Naive B cell (primary cell): ENCODE data around the gene TMC2. TPM values are rescaled to one million over a fixed set of nuclear protein-coding genes. Genes with fewer than 3 reads are reported as not detected.
A peak's percentile ranks its signal among the peaks of the same experiment; 100 is the strongest.

Experiments used
- ATAC-seq, 2 donors: fragments of 150-1000 bp; cut with Tn5 transposase; 2 replicates each; pipeline ENCODE4 v1.10.0; 2021; ENCODE audit warnings: low read depth in 2 of 2, mild to moderate bottlenecking in 2 of 2, moderate library complexity in 2 of 2
- DNase-seq: peaks from one replicate; pipeline ENCODE4 v3.0.0; 2022
- H3K27ac Mint-ChIP-seq, 6 donors: one replicate each; pipeline ENCODE4 v1.8.0; 2020 to 2022; ENCODE audit warnings: mild to moderate bottlenecking in 6 of 6, mixed read lengths in 6 of 6, moderate library complexity in 5 of 6, inconsistent platforms in 2 of 6
- H3K27me3 Mint-ChIP-seq, 3 donors: one replicate each; pipeline ENCODE4 v1.8.0; 2021 to 2022; ENCODE audit warnings: mixed read lengths in 3 of 3, mild to moderate bottlenecking in 1 of 3
- H3K36me3 Mint-ChIP-seq, 2 donors: one replicate each; pipeline ENCODE4 v1.8.0; 2020 to 2022; ENCODE audit warnings: mixed read lengths in 2 of 2, inconsistent platforms in 1 of 2, mild to moderate bottlenecking in 1 of 2
- H3K4me1 Mint-ChIP-seq, 3 donors: one replicate each; pipeline ENCODE4 v1.8.0; 2020 to 2022; ENCODE audit warnings: mixed read lengths in 3 of 3, inconsistent platforms in 1 of 3, mild to moderate bottlenecking in 1 of 3, moderate library complexity in 1 of 3
- H3K4me3 Mint-ChIP-seq, 8 donors: one replicate each; pipeline ENCODE4 v1.8.0; 2020 to 2022; ENCODE audit warnings: mild to moderate bottlenecking in 8 of 8, mixed read lengths in 8 of 8, moderate library complexity in 8 of 8, inconsistent platforms in 2 of 8
- H3K9me3 Mint-ChIP-seq, 7 donors: one replicate each; pipeline ENCODE4 v1.8.0; 2020 to 2022; ENCODE audit warnings: mixed read lengths in 7 of 7, mild to moderate bottlenecking in 5 of 7, inconsistent platforms in 2 of 7, moderate library complexity in 1 of 7
- polyA plus RNA-seq, 6 donors: library from polyadenylated mRNA; unstranded; fragments of 300-500 nt; fragmentation: Illumina TruSeq; gene quantifications; one replicate each; pipeline ENCODE4 v1.2.3, GENCODE V29; 2021; ENCODE audit warnings: low read depth in 6 of 6

The TMC2 gene
- polyA plus RNA-seq, 6 donors from 2014 or later, result not detected

DNA sequence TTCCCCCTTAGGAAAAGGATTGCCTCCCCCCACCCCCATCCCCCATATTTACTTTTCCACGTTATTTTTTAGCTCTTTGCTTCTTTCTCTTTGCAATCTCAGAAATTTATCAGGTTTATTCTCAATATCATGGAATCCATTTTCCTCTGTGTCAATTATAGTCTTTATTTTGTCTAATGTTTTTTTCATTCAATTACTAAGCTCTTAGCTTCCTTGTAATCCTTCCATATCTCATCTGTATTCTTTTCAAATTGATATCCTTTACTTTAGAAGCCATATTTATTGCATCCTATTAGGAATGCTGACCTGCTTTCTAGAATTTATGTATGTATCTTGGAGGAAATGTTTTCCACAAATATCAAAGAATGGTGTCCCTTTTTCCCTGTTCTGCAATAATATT lies 39.3 kb downstream of the TMC2 start:
- H3K27ac Mint-ChIP-seq, result peak overlapping the region in 1 of 6 donors; percentile 47
- peaks cover 24 to 68% (median 33%) of the 10 kb centered on the region in 3 donors for H3K27me3 Mint-ChIP-seq
- peaks cover 0 to 2% (median 0%) of the 10 kb centered on the region in 7 donors for H3K9me3 Mint-ChIP-seq
- ATAC-seq, result no peak
- no peak overlapping the region for H3K4me3 Mint-ChIP-seq
- H3K36me3 Mint-ChIP-seq, result no peaks in the 10 kb centered on the region
- DNase-seq, result no peak
- H3K4me1 Mint-ChIP-seq, result no peaks in the 10 kb centered on the region

DNA sequence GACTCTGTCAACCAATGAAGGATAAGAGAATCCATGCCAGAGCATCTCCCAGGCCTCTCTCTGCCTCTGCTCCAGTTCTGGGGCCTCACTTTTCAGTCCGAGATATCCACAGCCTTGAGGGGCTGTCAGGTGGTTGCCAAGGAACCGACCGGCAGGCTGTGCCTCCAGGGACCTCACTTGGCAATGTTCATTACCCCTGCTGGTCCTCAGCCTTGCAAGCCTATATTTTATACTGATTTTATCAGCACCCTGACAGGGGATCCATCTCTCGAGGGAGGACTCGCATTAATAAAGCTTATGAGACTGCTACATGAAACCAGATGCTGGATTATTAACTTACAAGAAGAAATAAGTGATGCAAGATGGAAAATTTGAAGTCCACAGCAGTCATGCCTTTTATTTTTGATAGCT lies 39.9 kb downstream of the TMC2 start:
- no peaks in the 10 kb centered on the region for H3K4me1 Mint-ChIP-seq
- DNase-seq, result no peak
- peak overlapping the region in 1 of 6 donors; percentile 47 for H3K27ac Mint-ChIP-seq
- H3K27me3 Mint-ChIP-seq, result peaks cover 23 to 65% (median 39%) of the 10 kb centered on the region in 3 donors
- no peaks in the 10 kb centered on the region for H3K36me3 Mint-ChIP-seq
- no peak for ATAC-seq
- H3K9me3 Mint-ChIP-seq, result peaks cover 0 to 2% (median 0%) of the 10 kb centered on the region in 7 donors
- H3K4me3 Mint-ChIP-seq, result no peak overlapping the region

DNA sequence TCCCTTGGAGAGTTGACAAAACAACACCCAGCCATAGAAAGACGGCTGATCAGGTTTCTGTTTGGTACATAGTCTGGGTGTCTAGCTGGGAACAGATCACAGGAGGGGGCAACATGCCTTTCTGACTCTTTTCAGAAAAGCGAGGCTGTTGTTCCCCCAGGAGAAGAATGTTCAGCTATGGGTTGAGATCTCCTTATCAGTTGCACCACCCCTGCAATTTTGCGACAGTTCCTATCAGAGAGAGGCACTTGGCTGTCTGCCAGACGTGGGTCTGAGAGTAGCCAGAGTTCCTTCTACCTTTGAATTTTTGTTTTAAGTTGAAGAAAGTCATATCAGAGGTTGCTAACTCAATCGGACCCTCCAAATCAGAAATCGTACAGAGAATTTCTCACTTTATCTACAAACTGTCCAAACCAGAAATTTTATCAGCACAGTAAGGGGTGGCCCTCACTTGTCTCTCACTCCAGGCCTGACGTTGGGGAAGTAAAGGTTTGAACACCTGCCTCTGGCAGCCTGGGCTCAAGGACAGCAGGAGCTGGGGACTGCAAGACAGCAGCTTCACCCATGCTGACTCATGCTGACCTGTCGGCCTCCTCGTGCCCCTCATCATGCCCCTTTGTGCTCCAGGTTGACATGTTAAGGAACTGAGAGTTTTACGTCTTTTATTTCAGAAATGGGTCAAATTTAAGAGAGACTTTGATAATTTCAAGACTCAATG lies 42.3 kb downstream of the TMC2 start:
- no peak overlapping the region for H3K4me3 Mint-ChIP-seq
- H3K36me3 Mint-ChIP-seq, result no peaks in the 10 kb centered on the region
- H3K27me3 Mint-ChIP-seq, result peaks cover 42 to 74% (median 47%) of the 10 kb centered on the region in 3 donors
- DNase-seq, result no peak
- H3K9me3 Mint-ChIP-seq, result peaks cover 0 to 2% (median 0%) of the 10 kb centered on the region in 7 donors
- no peaks in the 10 kb centered on the region for H3K4me1 Mint-ChIP-seq
- H3K27ac Mint-ChIP-seq, result no peak overlapping the region
- ATAC-seq, result no peak

DNA sequence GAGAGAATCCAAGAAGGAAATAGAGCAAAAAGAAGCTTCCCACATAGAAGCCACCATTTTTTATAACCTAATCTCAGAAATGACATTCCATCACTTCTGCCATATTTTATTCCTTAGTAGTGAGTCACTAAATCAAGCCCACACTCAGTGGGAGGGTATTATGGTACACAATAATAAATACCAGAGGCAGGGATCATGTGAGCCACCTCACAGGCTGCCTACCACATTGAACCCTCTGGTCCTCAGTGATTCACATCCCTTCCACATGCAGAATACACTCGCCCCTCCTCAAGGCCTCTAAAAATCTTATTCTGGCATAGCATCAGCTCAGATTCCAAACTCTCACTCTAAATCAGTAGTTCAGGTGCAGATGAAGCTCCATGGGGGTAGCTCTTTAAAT lies 49.4 kb downstream of the TMC2 start:
- no peak for ATAC-seq
- Mint-ChIP-seq H3K9me3 (no peaks in the 10 kb centered on the region), H3K27me3 (peaks cover 41 to 58% (median 57%) of the 10 kb centered on the region in 3 donors), H3K27ac (no peak overlapping the region), H3K4me3 (no peak overlapping the region), H3K4me1 (no peaks in the 10 kb centered on the region), H3K36me3 (no peaks in the 10 kb centered on the region)
- no peak for DNase-seq

DNA sequence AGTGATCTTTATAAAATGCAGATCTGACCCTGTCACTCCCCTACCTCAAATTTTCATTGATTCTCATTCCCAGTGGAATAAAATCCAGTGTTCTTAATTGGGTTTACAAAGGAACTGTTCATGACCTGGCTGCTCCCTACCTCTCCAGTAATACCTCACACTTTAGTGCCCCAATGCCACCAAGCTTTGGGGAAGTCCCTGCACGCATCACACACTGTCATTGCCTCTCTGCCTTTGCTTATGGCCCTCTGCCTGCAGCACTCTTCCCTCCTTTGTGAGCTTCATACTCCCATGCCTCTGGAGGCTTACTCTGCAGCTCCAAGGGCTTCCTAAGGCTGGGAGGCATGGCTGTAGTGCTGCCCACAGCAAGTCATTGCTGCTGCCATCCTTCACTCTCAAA lies 57.4 kb downstream of the TMC2 start:
- no peak overlapping the region for H3K4me3 Mint-ChIP-seq
- DNase-seq, result no peak
- no peaks in the 10 kb centered on the region for H3K36me3 Mint-ChIP-seq
- H3K4me1 Mint-ChIP-seq, result no peaks in the 10 kb centered on the region
- H3K27ac Mint-ChIP-seq, result peak overlapping the region in 1 of 6 donors; percentile 41
- H3K27me3 Mint-ChIP-seq, result peaks cover 39 to 69% (median 57%) of the 10 kb centered on the region in 3 donors
- H3K9me3 Mint-ChIP-seq, result peaks cover 0 to 15% (median 0%) of the 10 kb centered on the region in 7 donors
- ATAC-seq, result no peak

DNA sequence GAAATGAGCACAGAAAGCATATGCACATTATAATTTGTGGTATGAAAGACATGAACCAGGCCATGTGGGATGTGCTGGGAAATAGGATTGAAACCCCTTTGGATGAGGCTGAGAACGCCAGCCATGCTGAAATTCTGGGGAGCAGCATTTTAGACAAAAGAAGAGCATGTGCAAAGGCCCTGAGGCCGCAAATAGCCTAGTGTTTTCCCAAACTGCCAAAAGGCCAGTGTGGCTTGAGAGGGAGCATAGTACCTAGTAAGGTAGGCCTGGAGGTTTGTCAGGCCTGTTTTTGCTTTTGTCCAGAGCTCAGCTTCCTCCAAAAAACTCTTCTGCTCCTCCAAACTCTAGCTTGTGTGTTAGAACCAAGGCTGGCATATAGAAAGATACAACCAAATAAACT lies 58.7 kb downstream of the TMC2 start:
- Mint-ChIP-seq H3K27me3 (peaks cover 39 to 74% (median 56%) of the 10 kb centered on the region in 3 donors), H3K9me3 (peaks cover 0 to 15% (median 0%) of the 10 kb centered on the region in 7 donors)

DNA sequence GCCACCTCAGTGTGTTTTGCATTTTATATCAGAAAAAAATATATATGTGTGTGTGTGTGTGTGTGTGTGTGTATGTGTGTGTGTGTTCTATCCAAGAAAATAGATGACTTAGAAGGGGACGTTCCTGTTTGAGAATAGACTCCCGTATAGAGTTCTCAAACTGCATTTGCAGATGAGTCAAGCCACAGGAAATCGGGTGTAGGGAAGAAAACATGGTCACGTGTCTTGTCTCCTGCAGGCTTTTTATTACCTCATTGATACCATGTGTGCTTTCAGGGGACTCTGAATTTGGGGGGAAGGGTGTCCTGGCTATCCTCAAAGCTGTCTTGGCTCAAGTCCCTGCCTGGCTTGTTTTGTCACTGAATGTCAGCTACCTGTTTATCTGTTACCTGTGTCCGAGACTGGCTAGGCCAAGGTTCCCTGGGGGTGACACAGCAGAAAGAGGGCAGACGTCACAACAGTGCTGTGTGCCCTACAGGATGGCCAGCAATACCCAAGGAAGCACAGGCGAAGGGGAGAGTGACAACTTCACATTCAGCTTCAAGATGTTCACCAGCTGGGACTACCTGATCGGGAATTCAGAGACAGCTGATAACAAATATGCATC lies 60.4 kb downstream of the TMC2 start:
- Mint-ChIP-seq H3K9me3 (peaks cover 0 to 15% (median 0%) of the 10 kb centered on the region in 7 donors), H3K4me1 (no peaks in the 10 kb centered on the region)

More for the DNA sequence above, 58.7 kb downstream of the TMC2 start:
- Mint-ChIP-seq H3K4me1 (no peaks in the 10 kb centered on the region), H3K4me3 (no peak overlapping the region), H3K36me3 (no peaks in the 10 kb centered on the region), H3K27ac (no peak overlapping the region)
- ATAC-seq (no peak), DNase-seq (no peak)

DNA sequence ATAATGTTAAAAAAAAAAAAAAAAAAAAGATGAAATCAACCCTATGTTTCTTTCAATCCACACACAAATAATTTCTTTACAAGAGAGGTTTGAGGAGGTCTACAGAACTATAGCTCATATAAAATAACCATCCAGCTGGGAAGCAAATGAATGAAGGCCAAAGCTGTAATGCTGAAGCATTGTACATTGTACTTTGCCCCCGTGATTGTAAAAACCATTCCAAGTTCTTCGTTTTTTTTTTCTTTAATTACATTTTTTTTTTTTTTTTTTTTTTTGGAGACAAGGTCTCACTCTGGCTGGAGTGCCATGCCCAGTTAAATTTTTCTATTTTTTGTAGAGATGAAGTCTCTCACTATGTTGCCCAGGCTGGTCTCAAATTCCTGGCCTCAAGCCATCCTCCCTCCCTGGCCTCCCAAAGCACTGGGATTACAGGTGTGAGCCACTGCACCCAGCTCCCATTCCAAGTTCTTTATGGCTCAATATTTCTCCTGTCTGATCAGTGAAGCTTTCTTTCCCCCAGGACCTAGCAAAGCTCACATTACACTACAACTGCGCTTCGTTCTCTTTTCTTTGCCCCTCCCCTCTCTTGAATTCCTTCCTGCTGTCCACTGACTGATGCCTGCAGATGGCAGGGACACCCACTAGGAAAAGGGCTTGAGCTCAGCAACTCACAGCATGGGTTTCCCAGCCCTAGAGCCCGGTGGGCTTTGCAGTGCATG lies 63.1 kb downstream of the TMC2 start:
- no peak overlapping the region for H3K4me3 Mint-ChIP-seq
- no peak overlapping the region for H3K27ac Mint-ChIP-seq
- H3K36me3 Mint-ChIP-seq, result no peaks in the 10 kb centered on the region
- DNase-seq (no peak), ATAC-seq (no peak)
- H3K9me3 Mint-ChIP-seq, result peaks cover 0 to 8% (median 0%) of the 10 kb centered on the region in 7 donors
- H3K27me3 Mint-ChIP-seq, result peaks cover 17 to 41% (median 34%) of the 10 kb centered on the region in 3 donors
- no peaks in the 10 kb centered on the region for H3K4me1 Mint-ChIP-seq

More for the DNA sequence above, 60.4 kb downstream of the TMC2 start:
- Mint-ChIP-seq H3K36me3 (no peaks in the 10 kb centered on the region), H3K4me3 (no peak overlapping the region), H3K27me3 (peaks cover 39 to 67% (median 50%) of the 10 kb centered on the region in 3 donors), H3K27ac (no peak overlapping the region)
- no peak for ATAC-seq
- DNase-seq, result no peak

DNA sequence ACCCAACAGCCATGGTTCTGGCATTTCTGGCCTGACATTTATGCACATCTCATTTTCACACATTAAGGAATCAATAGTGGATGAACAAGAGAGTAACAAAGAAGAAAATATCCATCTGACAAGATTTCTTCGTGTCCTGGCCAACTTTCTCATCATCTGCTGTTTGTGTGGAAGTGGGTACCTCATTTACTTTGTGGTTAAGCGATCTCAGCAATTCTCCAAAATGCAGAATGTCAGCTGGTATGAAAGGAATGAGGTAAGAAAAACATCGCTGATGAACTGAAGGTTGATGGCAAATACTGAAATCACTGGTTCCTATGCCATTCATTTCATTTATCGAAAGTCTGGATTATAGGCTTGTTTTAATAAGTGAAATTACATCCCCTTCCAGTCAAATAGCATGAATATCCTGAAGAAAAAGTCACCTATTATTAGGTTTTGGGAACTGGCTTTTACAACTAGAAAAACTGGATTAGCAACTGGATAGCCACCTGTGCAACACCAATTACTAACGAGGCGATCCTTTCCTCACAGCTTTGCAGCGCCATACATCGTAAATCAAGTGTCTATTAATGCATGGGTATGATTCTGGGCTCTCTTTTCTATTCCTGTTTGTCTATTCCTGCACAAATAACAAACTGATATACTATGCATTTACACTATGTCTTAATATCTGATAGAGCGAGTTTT lies 65.8 kb downstream of the TMC2 start:
- no peak for ATAC-seq
- H3K4me1 Mint-ChIP-seq, result no peaks in the 10 kb centered on the region
- no peak overlapping the region for H3K27ac Mint-ChIP-seq
- H3K27me3 Mint-ChIP-seq, result peaks cover 5 to 24% (median 18%) of the 10 kb centered on the region in 3 donors
- H3K36me3 Mint-ChIP-seq, result peaks cover 2 to 19% of the 10 kb centered on the region in 2 donors
- peaks cover 2 to 26% (median 19%) of the 10 kb centered on the region in 7 donors for H3K9me3 Mint-ChIP-seq
- DNase-seq, result no peak
- H3K4me3 Mint-ChIP-seq, result no peak overlapping the region

DNA sequence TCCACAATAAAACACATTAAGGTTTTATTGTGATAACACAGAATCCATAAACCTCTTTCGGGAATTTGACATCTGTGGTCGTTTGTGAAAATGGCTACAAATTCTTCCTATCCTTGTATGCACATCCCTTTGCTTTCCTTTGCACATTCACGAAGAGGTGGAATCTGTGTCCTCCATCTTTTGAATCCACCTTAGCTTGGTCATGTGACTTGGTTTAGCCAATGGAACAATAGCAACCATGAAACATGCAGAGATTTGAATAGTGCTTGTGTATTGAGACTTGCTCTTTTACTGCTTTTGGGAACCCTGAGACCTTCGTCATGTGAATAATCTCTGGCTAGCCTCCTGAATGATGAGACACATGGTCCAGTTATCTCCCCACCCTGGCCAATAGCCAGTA lies 66.4 kb downstream of the TMC2 start:
- DNase-seq (no peak), ATAC-seq (no peak)
- no peak overlapping the region for H3K27ac Mint-ChIP-seq
- H3K4me3 Mint-ChIP-seq, result no peak overlapping the region
- H3K4me1 Mint-ChIP-seq, result no peaks in the 10 kb centered on the region
- peaks cover 4 to 25% of the 10 kb centered on the region in 2 donors for H3K36me3 Mint-ChIP-seq
- peaks cover 5 to 29% (median 18%) of the 10 kb centered on the region in 3 donors for H3K27me3 Mint-ChIP-seq
- H3K9me3 Mint-ChIP-seq, result peaks cover 7 to 31% (median 25%) of the 10 kb centered on the region in 7 donors

DNA sequence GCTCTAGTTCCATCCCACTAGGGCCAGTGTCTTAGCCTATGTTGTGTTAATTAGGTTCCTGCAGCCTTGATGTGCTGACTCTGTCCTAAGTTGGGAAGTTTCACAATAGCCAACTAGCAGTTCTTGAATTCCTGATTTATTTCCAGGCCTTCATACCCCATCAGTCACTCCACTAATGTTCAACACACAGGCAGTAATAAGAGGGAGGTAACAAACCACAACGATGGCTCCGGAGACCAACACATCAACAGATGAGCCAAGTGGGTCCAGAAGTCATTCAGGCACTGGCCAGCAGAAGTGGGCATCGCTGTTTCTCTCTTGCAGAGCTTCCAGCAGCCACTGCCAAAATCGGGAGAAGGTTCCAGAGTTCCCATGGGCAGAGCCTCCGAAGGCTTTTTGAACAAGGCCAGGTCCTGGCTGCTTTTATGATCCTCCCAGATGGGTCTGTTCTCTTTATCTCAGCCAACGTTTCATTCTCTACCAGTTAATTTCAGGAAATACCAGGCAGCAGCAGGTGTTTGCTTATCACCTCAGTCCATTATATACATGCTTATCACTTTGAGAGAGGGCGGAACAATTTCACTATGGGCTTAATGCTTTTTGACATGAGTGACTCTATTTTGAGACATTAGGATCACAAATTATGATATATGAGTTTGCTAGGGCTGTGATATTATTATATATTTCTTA lies 67.6 kb downstream of the TMC2 start:
- Mint-ChIP-seq H3K4me3 (no peak overlapping the region), H3K4me1 (no peaks in the 10 kb centered on the region), H3K36me3 (peaks cover 4 to 29% of the 10 kb centered on the region in 2 donors)

DNA sequence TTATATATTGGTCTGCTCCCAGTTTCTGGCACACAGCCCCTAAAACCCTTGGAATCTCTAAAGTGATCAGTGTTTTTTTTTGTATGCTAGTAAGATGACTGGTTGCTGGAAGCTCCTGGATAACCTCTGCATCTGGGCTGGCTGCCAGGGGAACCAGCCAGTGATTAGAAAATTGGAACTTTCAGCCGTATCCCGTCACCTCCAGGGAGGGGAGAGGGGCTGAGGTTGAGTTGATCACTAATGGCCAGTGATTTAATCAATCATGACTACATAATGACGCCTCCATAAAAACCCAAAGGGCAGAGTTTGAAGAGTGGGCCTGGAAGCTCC lies 68.1 kb downstream of the TMC2 start:
- H3K9me3 Mint-ChIP-seq, result peaks cover 10 to 31% (median 27%) of the 10 kb centered on the region in 7 donors
- H3K4me3 Mint-ChIP-seq, result no peak overlapping the region
- peaks cover 7 to 36% (median 20%) of the 10 kb centered on the region in 3 donors for H3K27me3 Mint-ChIP-seq
- no peaks in the 10 kb centered on the region for H3K4me1 Mint-ChIP-seq
- DNase-seq, result no peak
- no peak overlapping the region for H3K27ac Mint-ChIP-seq
- peaks cover 6 to 34% of the 10 kb centered on the region in 2 donors for H3K36me3 Mint-ChIP-seq
- no peak for ATAC-seq

More for the DNA sequence above, 67.6 kb downstream of the TMC2 start:
- Mint-ChIP-seq H3K27ac (no peak overlapping the region), H3K9me3 (peaks cover 7 to 31% (median 27%) of the 10 kb centered on the region in 7 donors), H3K27me3 (peaks cover 5 to 31% (median 19%) of the 10 kb centered on the region in 3 donors)
- ATAC-seq, result no peak
- no peak for DNase-seq
